ENCODE measurements around the gene PFKM. TPM values are rescaled to one million over a fixed set of nuclear protein-coding genes. Genes with fewer than 3 reads are reported as not detected.

Gene PFKM
- total and polyA plus RNA-seq, 9 of the 15 experiments (the other 6 are each of a cell fraction or from before 2014, with no cell fraction given), result 16.5 to 39.9 (median 31.7) TPM

DNA sequence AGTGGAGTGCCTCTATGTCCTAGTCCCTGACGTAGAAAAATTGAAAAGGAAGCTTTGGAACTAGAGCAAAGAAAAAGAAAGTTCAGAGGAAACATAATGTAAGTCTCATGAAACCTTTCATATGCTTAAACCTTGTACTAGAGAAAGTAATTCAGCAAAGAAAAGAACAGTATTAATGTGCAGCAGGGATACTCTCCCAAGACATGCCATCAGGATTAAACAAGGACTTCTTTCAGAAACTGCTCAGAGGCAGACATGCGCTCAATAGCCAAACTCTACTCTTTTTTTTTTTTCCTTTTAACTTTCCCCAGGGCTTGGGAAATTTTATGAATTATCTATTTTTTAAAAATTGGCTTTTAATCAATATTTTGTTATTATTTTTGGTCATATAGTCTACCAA is 45.3 kb downstream of the PFKM start:
- no peak overlapping the region for H3K9ac ChIP-seq (ENCODE audit: insufficient read depth in 1 of 2, low read depth in 2 of 2, low read length in 2 of 2)
- CTCF ChIA-PET (ENCODE audit: low intra/inter-chr PET ratio), result interaction anchor here (0.8 to 3.6 kb wide), 6 partner anchors 25 to 449 kb away, joined by 3 to 42 read pairs (median 4); partner anchors contain the start of gene TMEM106C
- H3K36me3 ChIP-seq (ENCODE audit: control insufficient read depth, insufficient read depth, low read length), result no peaks in the 10 kb centered on the region
- H4K20me1 ChIP-seq (replicated peaks; ENCODE audit: control insufficient read depth, insufficient read depth, low read length), result no peaks in the 10 kb centered on the region
- BruUV-seq (replicated peaks), result no TSS peak
- DNase-seq (ENCODE audit: extremely low read depth in 1 of 4, low spot score in 3 of 4) (no peak), ATAC-seq (no peak), FAIRE-seq (no peak)
- no peak overlapping the region for H2AFZ ChIP-seq (ENCODE audit: low read depth, low read length)
- no peaks in the 10 kb centered on the region for H3K9me3 ChIP-seq (replicated peaks; ENCODE audit: control insufficient read depth, insufficient read depth, low read depth, low read length)
- TF ChIP-seq, protein P1, sequence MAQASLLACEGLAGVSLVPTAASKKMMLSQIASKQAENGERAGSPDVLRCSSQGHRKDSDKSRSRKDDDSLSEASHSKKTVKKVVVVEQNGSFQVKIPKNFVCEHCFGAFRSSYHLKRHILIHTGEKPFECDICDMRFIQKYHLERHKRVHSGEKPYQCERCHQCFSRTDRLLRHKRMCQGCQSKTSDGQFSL (CRISPR knock-in tag; IDR thresholded peaks at IDR 0.05), result no peak
- TF ChIP-seq, protein P1 (tag; IDR thresholded peaks at IDR 0.05), result no peak
- no peak for TF ChIP-seq GATAD2B (IDR thresholded peaks at IDR 0.05; ENCODE audit: borderline replicate concordance)
- no peak for TF ChIP-seq TEAD4 (IDR thresholded peaks at IDR 0.05; ENCODE audit: low read length)
- no peak for TF ChIP-seq TEAD4 (CRISPR knock-in tag; IDR thresholded peaks at IDR 0.05; ENCODE audit: borderline replicate concordance)
- TF ChIP-seq GTF2F1 (IDR thresholded peaks at IDR 0.05; ENCODE audit: low read depth, low read length), result no peak
- TF ChIP-seq BHLHE40 (IDR thresholded peaks at IDR 0.05; ENCODE audit: low read length), result no peak
- no peak overlapping the region for H3K27ac ChIP-seq (ENCODE audit: extremely low read depth, low read depth, low read length)
- no peaks in the 10 kb centered on the region for H3K9me1 ChIP-seq (ENCODE audit: control insufficient read depth, insufficient read depth, low read length)
- intact Hi-C loops (cut with micrococcal nuclease), result loop anchor here (2.0 to 10.0 kb wide), 3 partner anchors 170 to 450 kb away; no protein-coding TSS in a partner anchor
- no peaks in the 10 kb centered on the region; a peak in 2 of 5 replicates for H3K4me1 ChIP-seq (replicated peaks in 1 of 2; ENCODE audit: control insufficient read depth in 2 of 2, insufficient read depth in 2 of 2, low read length in 2 of 2)
- H3K79me2 ChIP-seq (ENCODE audit: control insufficient read depth, insufficient read depth, low read length), result no peaks in the 10 kb centered on the region
- no peaks in the 10 kb centered on the region for H3K27me3 ChIP-seq (ENCODE audit: control insufficient read depth in 2 of 2, insufficient read depth in 2 of 2, low read length in 2 of 2)
- 77% methylated on average over 2 of the region's 2 CpGs for WGBS (ENCODE audit: insufficient coverage, low coverage, missing lambda C conversion rate)
- POLR2A ChIA-PET, result interaction anchor here (0.8 kb wide), 1 partner anchor 31 kb away, joined by 3 read pairs; no protein-coding TSS in a partner anchor
- no peak overlapping the region for H3K4me2 ChIP-seq (ENCODE audit: insufficient read depth, low read length)
- H3K4me3 ChIP-seq, result no peak overlapping the region
- in situ Hi-C loops (cut with MboI), result loop anchor here (10.0 kb wide), 1 partner anchor 200 kb away; the partner anchor contains the start of gene TMEM106C
